Testis (tissue), 3 donors: ENCODE data around the gene NUP62. TPM values are rescaled to one million over a fixed set of nuclear protein-coding genes. Genes with fewer than 3 reads are reported as not detected.

Experiments
- DNase-seq: peaks from one replicate; pipeline ENCODE4 v3.0.0-alpha.2; 2019
- H3K27ac ChIP-seq, 2 donors: fragments of 200-600 bp; sonication (generic); one replicate each; pipeline ENCODE4 v1.5.1; 2019
- H3K27me3 ChIP-seq: fragments of 200-600 bp; sonication (generic); one replicate; pipeline ENCODE4 v1.5.1; 2019
- H3K36me3 ChIP-seq: fragments of 200-600 bp; sonication (generic); one replicate; pipeline ENCODE4 v1.5.1; 2017; ENCODE audit warnings: low read depth; ENCODE audit errors: missing control alignments
- H3K4me1 ChIP-seq: fragments of 200-600 bp; sonication (generic); one replicate; pipeline ENCODE4 v1.5.1; 2019
- H3K4me3 ChIP-seq, 2 donors: fragments of 200-600 bp; sonication (generic); one replicate each; pipeline ENCODE4 v1.5.1; 2017 to 2019
- H3K9me3 ChIP-seq: fragments of 200-600 bp; sonication (generic); one replicate; pipeline ENCODE4 v1.5.1; 2017
- CTCF ChIP-seq, 3 experiments: fragments of 450-650 bp in 2 of 3; fragments of 200-600 bp in 1 of 3; sonication (generic) in 1 of 3; IDR thresholded peaks; one replicate each; pipeline ENCODE4 v1.5.1; 2016 to 2019; ENCODE audit warnings: antibody characterized with exemption in 3 of 3, mild to moderate bottlenecking in 2 of 3, moderate library complexity in 1 of 3
- POLR2A ChIP-seq: fragments of 450-650 bp; IDR thresholded peaks from one replicate; pipeline ENCODE4 v1.6.1; 2017; ENCODE audit warnings: antibody characterized with exemption, mild to moderate bottlenecking, moderate library complexity
- WGBS, 2 donors: methylation state at CpG; one replicate each; pipeline ENCODE4 v1.1.5; 2018; 5-methylcytosine and 5-hydroxymethylcytosine counted together
- intact Hi-C: fragments of 100-400 bp; cut with DNase I; formaldehyde crosslinking; loops from one replicate; pipeline ENCODE4 v1.15.1; 2023; ENCODE audit warnings: low total_unique reads
- polyA plus RNA-seq: library from polyadenylated mRNA; stranded (reverse); fragments of 350-450 nt; fragmentation: Illumina TruSeq; extraction: RNeasy Lipid Tissue Mini Kit (QIAGEN cat#74804); gene quantifications from one replicate; pipeline ENCODE4 v1.2.3, GENCODE V29; 2014; ENCODE audit warnings: low read depth, low replicate concordance; ENCODE audit not compliant: insufficient read depth
- total RNA-seq, 2 donors: library from RNA; depleted of rRNA; stranded (reverse); fragments of >200 nt; gene quantifications; one replicate each; pipeline ENCODE4 v1.2.3, GENCODE V29; 2016

Gene NUP62
- total and polyA plus RNA-seq, 3 donors from 2014 or later = 78.4 to 135 (median 112) TPM

GRCh38 chr19:49894879-49895565 is 34.3 kb downstream of the NUP62 start:
- no peaks in the 10 kb centered on the region for H3K4me1 ChIP-seq
- no peak for TF ChIP-seq CTCF (IDR thresholded peaks at IDR 0.05)
- TF ChIP-seq POLR2A = no peak
- H3K36me3 ChIP-seq = no peaks in the 10 kb centered on the region
- no peak overlapping the region for H3K27ac ChIP-seq
- no peak for DNase-seq
- WGBS, 2 donors = 80 to 89% methylated on average over 5 to 17 of the region's 17 CpGs
- H3K9me3 ChIP-seq = no peaks in the 10 kb centered on the region
- H3K4me3 ChIP-seq = no peak overlapping the region
- intact Hi-C loops = no loop called here
- no peaks in the 10 kb centered on the region for H3K27me3 ChIP-seq

GRCh38 chr19:49894011-49894664 is 35.2 kb downstream of the NUP62 start:
- WGBS, 2 donors = 95% methylated on average over 18 of the region's 18 CpGs

GRCh38 chr19:49892716-49893115 is 36.6 kb downstream of the NUP62 start:
- no peak for DNase-seq
- TF ChIP-seq CTCF (IDR thresholded peaks at IDR 0.05) (no peak), POLR2A (no peak)
- H3K9me3 ChIP-seq = no peaks in the 10 kb centered on the region
- no peaks in the 10 kb centered on the region for H3K27me3 ChIP-seq
- WGBS, 2 donors = 88 to 93% methylated on average over 1 of the region's 1 CpG
- no peak overlapping the region for H3K4me3 ChIP-seq
- no peaks in the 10 kb centered on the region for H3K4me1 ChIP-seq
- intact Hi-C loops = no loop called here
- H3K36me3 ChIP-seq = no peaks in the 10 kb centered on the region
- no peak overlapping the region for H3K27ac ChIP-seq

More at GRCh38 chr19:49894011-49894664, 35.2 kb downstream of the NUP62 start:
- Histone ChIP-seq H3K9me3 (no peaks in the 10 kb centered on the region), H3K36me3 (no peaks in the 10 kb centered on the region), H3K4me1 (no peaks in the 10 kb centered on the region), H3K27me3 (no peaks in the 10 kb centered on the region), H3K4me3 (no peak overlapping the region), H3K27ac (no peak overlapping the region)
- intact Hi-C loops = no loop called here
- DNase-seq = no peak
- no peak for TF ChIP-seq CTCF (IDR thresholded peaks at IDR 0.05)

- intact Hi-C loops = no loop called here
- 61 to 70% methylated on average over 14 to 17 of the region's 17 CpGs for WGBS, 2 donors
- H3K9me3 ChIP-seq = no peaks in the 10 kb centered on the region
- H3K27ac ChIP-seq = no peak overlapping the region
- no peaks in the 10 kb centered on the region for H3K36me3 ChIP-seq
- peak overlapping the region in 1 of 2 donors; percentile 43 for H3K4me3 ChIP-seq
- no peaks in the 10 kb centered on the region for H3K27me3 ChIP-seq
- DNase-seq = no peak
- TF ChIP-seq POLR2A (no peak), CTCF (IDR thresholded peaks at IDR 0.05) (no peak)
- H3K4me1 ChIP-seq = no peaks in the 10 kb centered on the region
These were observed 37.9 kb downstream of the NUP62 start for GRCh38 chr19:49891393-49891792.
